ENCODE data around the gene RAPGEF6.
"Not testable (repeated sequence)": the region's sequence is repeated elsewhere in the genome, so short reads cannot be mapped to it uniquely, and the experiment has no call there.

Gene RAPGEF6

GRCh38 chr5:131417240-131417869 lies 217.7 kb downstream of the RAPGEF6 start:
- peak; percentile 67 for DNase-seq

GRCh38 chr5:131416729-131417128 lies 218.3 kb downstream of the RAPGEF6 start:
- DNase-seq, result no peak

GRCh38 chr5:131413605-131414559 lies 221.1 kb downstream of the RAPGEF6 start:
- peak; percentile 69 for DNase-seq

GRCh38 chr5:131406975-131407638 lies 227.9 kb downstream of the RAPGEF6 start:
- DNase-seq, result no peak

GRCh38 chr5:131406076-131406475 lies 229.0 kb downstream of the RAPGEF6 start:
- DNase-seq, result no peak

- DNase-seq, result no peak
Observed at GRCh38 chr5:131405674-131406073, 229.4 kb downstream of the RAPGEF6 start.

- no peak for DNase-seq
Observed at GRCh38 chr5:131400585-131400984, 234.4 kb downstream of the RAPGEF6 start.

- DNase-seq, result not testable (repeated sequence)
Observed at GRCh38 chr5:131399007-131399406, 236.0 kb downstream of the RAPGEF6 start.

GRCh38 chr5:131396630-131397273 lies 238.3 kb downstream of the RAPGEF6 start:
- no peak for DNase-seq

GRCh38 chr5:131396015-131396414 lies 239.0 kb downstream of the RAPGEF6 start:
- DNase-seq, result no peak

GRCh38 chr5:131394128-131394527 lies 240.9 kb downstream of the RAPGEF6 start:
- no peak for DNase-seq

GRCh38 chr5:131393498-131393968 lies 241.5 kb downstream of the RAPGEF6 start:
- DNase-seq, result no peak

- no peak for DNase-seq
Observed at GRCh38 chr5:131392466-131393095, 242.4 kb downstream of the RAPGEF6 start.

- DNase-seq, result no peak
Observed at GRCh38 chr5:131389869-131390265, 245.2 kb downstream of the RAPGEF6 start.

- DNase-seq, result no peak
Observed at GRCh38 chr5:131389096-131389868, 245.7 kb downstream of the RAPGEF6 start.

- DNase-seq, result no peak
Observed at GRCh38 chr5:131387255-131387654, 247.8 kb downstream of the RAPGEF6 start.

- no peak for DNase-seq
Observed at GRCh38 chr5:131386779-131387178, 248.2 kb downstream of the RAPGEF6 start.

GRCh38 chr5:131386124-131386523 lies 248.9 kb downstream of the RAPGEF6 start:
- no peak for DNase-seq

- no peak for DNase-seq
Observed at GRCh38 chr5:131384616-131385214, 250.3 kb downstream of the RAPGEF6 start.

- DNase-seq, result no peak
Observed at GRCh38 chr5:131384173-131384572, 250.9 kb downstream of the RAPGEF6 start.

Measured in fibroblast of skin of scalp (primary cell).